Thymus (tissue), 11 donors: ENCODE results near the gene TMEM243. TPM values are rescaled to one million over a fixed set of nuclear protein-coding genes. Genes with fewer than 3 reads are reported as not detected.
"Not testable (repeated sequence)": the region's sequence is repeated elsewhere in the genome, so short reads cannot be mapped to it uniquely, and the experiment has no call there.

ENCODE experiments used
- DNase-seq, 9 donors: peaks; one replicate each; pipeline ENCODE4 v3.0.0-alpha.2; 2013; ENCODE audit warnings: low spot score in 9 of 9, low read depth in 6 of 9, missing footprints in 1 of 9
- H3K27ac ChIP-seq, 2 donors: one replicate each; pipeline ENCODE4 v1.5.1; 2013; ENCODE audit warnings: control low read depth in 1 of 2, low read depth in 1 of 2, low read length in 1 of 2, mild to moderate bottlenecking in 1 of 2, moderate library complexity in 1 of 2
- H3K27me3 ChIP-seq, 2 donors: one replicate each; pipeline ENCODE4 v1.5.1; 2013; ENCODE audit warnings: low read length in 1 of 2; ENCODE audit not compliant: control insufficient read depth in 2 of 2, insufficient read depth in 1 of 2
- H3K36me3 ChIP-seq, 2 donors: one replicate each; pipeline ENCODE4 v1.5.1; 2013; ENCODE audit warnings: low read length in 1 of 2, mild to moderate bottlenecking in 1 of 2, moderate library complexity in 1 of 2; ENCODE audit not compliant: control insufficient read depth in 2 of 2, insufficient read depth in 2 of 2
- H3K4me1 ChIP-seq, 2 donors: one replicate each; pipeline ENCODE4 v1.5.1; 2013; ENCODE audit warnings: low read length in 2 of 2; ENCODE audit not compliant: control insufficient read depth in 2 of 2, insufficient read depth in 2 of 2
- H3K4me3 ChIP-seq, 2 donors: one replicate each; pipeline ENCODE4 v1.5.1; 2013; ENCODE audit warnings: low read length in 2 of 2, control low read depth in 1 of 2, mild to moderate bottlenecking in 1 of 2
- H3K9me3 ChIP-seq, 2 donors: one replicate each; pipeline ENCODE4 v1.5.1; 2013; ENCODE audit warnings: low read length in 1 of 2, mild to moderate bottlenecking in 1 of 2; ENCODE audit not compliant: control insufficient read depth in 2 of 2, insufficient read depth in 1 of 2
- WGBS: extraction: QIAGEN DNeasy Blood & Tissue Kit; methylation state at CpG from one replicate; pipeline ENCODE4 v1.1.7; 2013; 5-methylcytosine and 5-hydroxymethylcytosine counted together
- polyA plus RNA-seq: library from polyadenylated mRNA; stranded (reverse); fragments of 200-250 nt; gene quantifications from one replicate; pipeline ENCODE4 v1.2.3, GENCODE V29; 2013
- total RNA-seq: library from RNA; stranded (reverse); fragments of 120-200 nt; gene quantifications from one replicate; pipeline ENCODE4 v1.2.4, GENCODE V29; 2013
- donor health status: healthy.

Gene TMEM243
- total and polyA plus RNA-seq, 2 donors = 52.7 to 89.2 TPM

DNA sequence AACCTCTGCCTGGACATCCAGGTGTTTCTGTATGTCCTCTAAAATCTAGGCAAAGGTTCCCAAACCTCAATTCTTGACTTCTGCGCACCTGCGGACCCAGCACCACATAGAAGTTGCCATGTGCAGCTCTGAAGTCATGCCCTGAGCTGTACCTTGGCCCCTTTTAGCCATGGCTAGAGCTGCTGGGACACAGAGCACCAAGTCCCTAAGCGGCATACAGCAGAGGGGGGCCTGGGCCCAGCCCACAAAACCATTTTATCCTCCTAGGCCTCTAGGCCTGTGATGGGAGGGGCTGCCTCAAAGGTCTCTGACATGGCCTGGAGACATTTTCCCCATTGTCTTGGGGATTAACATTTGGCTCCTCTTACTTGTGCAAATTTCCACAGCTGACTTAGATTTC, 14.6 kb downstream of the TMEM243 start:
- peaks cover 17 to 18% of the 10 kb centered on the region in 2 donors for H3K36me3 ChIP-seq
- 80% methylated on average over 3 of the region's 3 CpGs for WGBS

DNA sequence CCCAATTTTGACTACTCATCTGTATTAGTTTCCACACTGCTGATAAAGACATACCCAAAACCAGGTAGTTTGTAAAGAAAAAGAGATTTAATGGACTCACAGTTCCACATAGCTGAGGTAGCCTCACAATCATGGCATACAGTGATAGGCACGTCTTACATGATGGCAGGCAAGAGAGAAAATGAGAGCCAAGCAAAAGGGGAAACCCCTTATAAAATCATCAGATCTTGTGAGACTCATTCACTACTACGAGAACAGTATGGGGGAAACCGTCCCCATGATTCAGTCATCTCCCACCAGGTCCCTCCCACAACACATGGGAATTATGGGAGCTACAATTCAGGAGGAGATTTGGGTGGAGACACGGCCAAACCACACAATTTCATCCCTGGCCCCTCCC, 15.6 kb downstream of the TMEM243 start:
- 98% methylated on average over 4 of the region's 4 CpGs for WGBS
- not testable (repeated sequence) for DNase-seq, H3K4me3 ChIP-seq, H3K27ac ChIP-seq, H3K4me1 ChIP-seq, H3K27me3 ChIP-seq
- Histone ChIP-seq H3K9me3 (peaks cover 1 to 14% of the 10 kb centered on the region in 2 donors), H3K36me3 (peaks cover 20 to 28% of the 10 kb centered on the region in 2 donors)

More for the DNA sequence above, 14.6 kb downstream of the TMEM243 start:
- no peaks in the 10 kb centered on the region for H3K27me3 ChIP-seq
- no peaks in the 10 kb centered on the region for H3K4me1 ChIP-seq
- no peak for DNase-seq
- no peak overlapping the region for H3K27ac ChIP-seq
- no peak overlapping the region for H3K4me3 ChIP-seq
- H3K9me3 ChIP-seq = peaks cover 1 to 14% of the 10 kb centered on the region in 2 donors

GRCh38 chr7:87202705-87203104, 16.8 kb downstream of the TMEM243 start:
- Histone ChIP-seq H3K9me3 (peaks cover 1 to 14% of the 10 kb centered on the region in 2 donors), H3K4me1 (no peaks in the 10 kb centered on the region), H3K27ac (no peak overlapping the region), H3K36me3 (peaks cover 20 to 38% of the 10 kb centered on the region in 2 donors), H3K4me3 (no peak overlapping the region), H3K27me3 (no peaks in the 10 kb centered on the region)
- DNase-seq = no peak
- WGBS = over 99% methylated on average over 2 of the region's 2 CpGs

DNA sequence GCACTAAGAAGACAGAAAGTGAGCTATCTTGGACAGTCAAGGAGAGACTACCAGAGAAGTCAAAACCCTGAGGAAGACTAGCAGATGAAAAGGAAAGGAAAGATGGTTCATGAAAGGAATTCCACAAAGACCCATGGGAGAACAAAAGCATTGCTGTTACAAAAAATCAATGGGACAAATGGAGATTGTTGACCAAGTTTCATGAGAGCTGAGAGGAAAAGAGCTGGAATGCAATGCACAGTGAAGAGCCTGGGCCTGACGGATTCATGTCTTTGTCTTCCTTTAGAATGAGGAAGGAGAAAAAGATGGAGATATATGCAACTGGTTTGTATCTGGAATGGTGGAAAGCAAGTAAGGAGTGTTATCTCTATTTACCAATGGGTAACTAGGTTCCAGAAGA, 17.3 kb downstream of the TMEM243 start:
- 96% methylated on average over 1 of the region's 1 CpG for WGBS
- Histone ChIP-seq H3K4me3 (no peak overlapping the region), H3K9me3 (peaks cover 1 to 14% of the 10 kb centered on the region in 2 donors), H3K4me1 (no peaks in the 10 kb centered on the region), H3K36me3 (peaks cover 20 to 42% of the 10 kb centered on the region in 2 donors), H3K27me3 (no peaks in the 10 kb centered on the region), H3K27ac (no peak overlapping the region)
- no peak for DNase-seq

DNA sequence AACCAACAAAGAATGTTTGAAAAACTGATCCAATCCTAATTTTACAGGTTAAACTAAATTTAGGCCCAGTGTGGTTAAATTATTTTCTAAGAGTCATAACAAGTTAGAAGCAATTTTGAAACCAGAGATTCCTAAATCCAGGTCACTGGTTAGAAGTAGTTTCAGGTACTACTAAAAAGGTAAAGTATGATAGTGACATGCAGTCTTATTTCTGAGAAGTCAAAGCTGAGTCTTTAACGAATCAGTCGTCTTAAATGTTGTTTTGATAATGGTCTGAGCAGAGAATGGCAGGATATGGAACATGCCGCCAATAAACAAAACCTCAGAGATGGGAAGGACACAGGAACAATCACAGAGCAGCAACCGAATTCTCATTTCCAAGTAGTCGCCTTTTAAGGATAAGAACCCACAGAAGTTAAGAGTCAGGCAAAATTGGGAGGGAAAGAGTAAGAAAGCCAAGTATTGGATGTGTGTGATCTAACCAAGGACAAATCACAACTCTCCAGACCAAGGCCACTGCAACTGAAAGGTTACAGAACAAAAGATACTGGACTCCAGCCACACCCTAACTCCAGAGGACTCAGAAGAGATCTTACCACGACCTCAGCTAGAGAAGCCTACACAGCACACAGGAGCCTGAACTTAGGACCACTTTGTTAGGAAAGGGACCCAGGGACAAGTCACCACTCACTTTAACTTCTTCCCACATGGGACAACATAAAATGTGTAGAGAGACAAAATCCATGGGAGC, 19.7 kb downstream of the TMEM243 start:
- no peaks in the 10 kb centered on the region for H3K4me1 ChIP-seq
- DNase-seq = no peak
- H3K27me3 ChIP-seq = no peaks in the 10 kb centered on the region
- H3K27ac ChIP-seq = no peak overlapping the region
- H3K36me3 ChIP-seq = peaks cover 21 to 64% of the 10 kb centered on the region in 2 donors
- peaks cover 1 to 6% of the 10 kb centered on the region in 2 donors for H3K9me3 ChIP-seq
- H3K4me3 ChIP-seq = no peak overlapping the region
- WGBS = 94% methylated on average over 6 of the region's 6 CpGs

GRCh38 chr7:87199241-87199640, 20.3 kb downstream of the TMEM243 start:
- peaks cover 19 to 71% of the 10 kb centered on the region in 2 donors for H3K36me3 ChIP-seq
- no peak overlapping the region for H3K27ac ChIP-seq
- no peaks in the 10 kb centered on the region for H3K9me3 ChIP-seq
- no peaks in the 10 kb centered on the region for H3K27me3 ChIP-seq
- no peak overlapping the region for H3K4me3 ChIP-seq
- WGBS = 100% methylated on average over 1 of the region's 1 CpG
- DNase-seq = no peak
- H3K4me1 ChIP-seq = no peaks in the 10 kb centered on the region

GRCh38 chr7:87193912-87194311, 25.6 kb downstream of the TMEM243 start:
- no peak for DNase-seq
- H3K9me3 ChIP-seq = no peaks in the 10 kb centered on the region
- no peaks in the 10 kb centered on the region for H3K4me1 ChIP-seq
- H3K27me3 ChIP-seq = no peaks in the 10 kb centered on the region
- H3K4me3 ChIP-seq = no peak overlapping the region
- 99% methylated on average over 1 of the region's 1 CpG for WGBS
- H3K36me3 ChIP-seq = peaks cover 22 to 94% of the 10 kb centered on the region in 2 donors
- H3K27ac ChIP-seq = no peak overlapping the region

DNA sequence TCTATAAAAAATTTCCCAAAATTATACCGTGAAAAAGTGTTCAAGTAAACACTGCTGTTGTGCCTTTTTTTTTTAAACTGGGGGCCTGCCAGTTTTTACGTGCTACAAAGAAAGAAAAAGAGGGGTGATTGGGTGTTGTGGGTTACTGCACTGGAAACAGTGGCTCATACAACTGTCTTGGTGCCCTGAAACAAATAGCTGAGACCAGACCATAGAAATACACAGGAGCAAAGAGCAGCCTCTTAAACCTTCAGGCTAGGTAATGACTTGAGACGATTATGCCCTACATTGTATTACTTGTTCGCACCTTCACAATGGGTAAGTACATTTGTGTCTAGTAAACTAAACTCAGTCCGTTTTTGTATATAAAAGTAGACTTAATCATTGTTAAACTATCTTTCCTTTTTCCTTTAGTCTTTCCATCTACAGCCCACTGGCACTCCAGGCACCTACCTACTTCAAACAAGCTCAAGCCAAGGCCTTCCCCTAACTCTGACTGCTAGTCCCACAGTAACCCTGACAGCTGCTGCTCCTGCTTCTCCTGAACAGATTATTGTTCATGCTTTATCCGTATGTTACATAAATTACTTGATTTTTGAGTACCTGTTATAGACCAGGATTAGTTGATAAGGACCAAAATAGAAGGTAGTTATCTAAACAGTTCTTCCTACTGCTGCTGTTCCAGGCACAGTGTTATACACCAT, 26.6 kb downstream of the TMEM243 start:
- Histone ChIP-seq H3K27ac (no peak overlapping the region), H3K4me3 (no peak overlapping the region), H3K9me3 (no peaks in the 10 kb centered on the region), H3K36me3 (peaks cover 24 to 97% of the 10 kb centered on the region in 2 donors), H3K4me1 (no peaks in the 10 kb centered on the region), H3K27me3 (no peaks in the 10 kb centered on the region)
- WGBS = 98% methylated on average over 6 of the region's 6 CpGs
- no peak for DNase-seq

DNA sequence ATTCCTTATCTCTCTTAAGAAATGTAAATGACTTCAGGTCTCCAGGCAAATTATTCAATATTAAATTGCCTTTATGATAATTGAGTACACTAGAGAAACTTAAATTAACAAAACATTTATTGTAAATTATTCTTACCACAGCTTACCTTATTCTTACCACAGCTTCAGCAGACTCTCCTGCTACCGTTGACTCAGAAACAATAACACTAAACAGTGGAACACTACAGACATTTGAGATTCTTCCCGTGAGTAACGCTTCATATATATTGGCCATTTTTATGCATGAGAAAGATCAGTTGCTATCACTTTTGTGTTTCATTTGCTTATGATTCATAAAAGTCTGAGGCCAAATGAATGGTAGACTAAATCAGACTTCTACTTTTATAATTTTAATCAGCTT, 28.7 kb downstream of the TMEM243 start:
- Histone ChIP-seq H3K27ac (no peak overlapping the region), H3K9me3 (no peaks in the 10 kb centered on the region), H3K36me3 (peaks cover 38 to 94% of the 10 kb centered on the region in 2 donors), H3K4me1 (no peaks in the 10 kb centered on the region), H3K4me3 (no peak overlapping the region), H3K27me3 (no peaks in the 10 kb centered on the region)
- WGBS = 96% methylated on average over 3 of the region's 3 CpGs
- DNase-seq = no peak
